VCaP (cell line): Measurements from ENCODE around the gene TMEM89.

ENCODE experiments used
- H3K27ac ChIP-seq: fragments of 450-650 bp; 2 replicates; pipeline ENCODE4 v1.5.1; 2017
- TF ChIP-seq, protein P1 (sequence below): fragments of 450-650 bp; conservative IDR thresholded peaks from 2 replicates; pipeline ENCODE4 v1.5.1; 2017; ENCODE audit warnings: mild to moderate bottlenecking, moderate library complexity

The TMEM89 gene, protein sequence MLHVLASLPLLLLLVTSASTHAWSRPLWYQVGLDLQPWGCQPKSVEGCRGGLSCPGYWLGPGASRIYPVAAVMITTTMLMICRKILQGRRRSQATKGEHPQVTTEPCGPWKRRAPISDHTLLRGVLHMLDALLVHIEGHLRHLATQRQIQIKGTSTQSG

DNA sequence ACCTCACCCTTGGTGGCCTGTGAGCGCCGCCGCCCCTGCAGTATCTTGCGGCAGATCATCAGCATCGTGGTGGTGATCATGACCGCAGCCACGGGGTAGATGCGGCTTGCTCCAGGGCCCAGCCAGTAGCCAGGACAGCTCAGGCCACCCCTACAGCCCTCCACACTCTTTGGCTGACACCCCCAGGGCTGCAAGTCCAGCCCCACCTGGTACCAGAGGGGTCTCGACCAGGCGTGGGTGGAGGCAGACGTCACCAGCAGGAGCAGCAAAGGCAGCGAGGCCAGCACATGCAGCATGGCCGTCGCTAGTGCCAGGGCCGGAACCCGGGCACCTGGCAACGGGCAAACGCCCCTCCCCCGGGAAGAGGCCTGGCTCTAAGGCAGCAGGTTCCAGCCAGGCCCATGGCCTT, at the start of gene TMEM89:
TMEM89 (minus strand) TSS at position 309 of the 409 bp plus-strand sequence; CDS start at position 296, 13 bp downstream.
- H3K27ac ChIP-seq: peak within 1 kb of the TSS; percentile 95
- TF ChIP-seq, protein P1, sequence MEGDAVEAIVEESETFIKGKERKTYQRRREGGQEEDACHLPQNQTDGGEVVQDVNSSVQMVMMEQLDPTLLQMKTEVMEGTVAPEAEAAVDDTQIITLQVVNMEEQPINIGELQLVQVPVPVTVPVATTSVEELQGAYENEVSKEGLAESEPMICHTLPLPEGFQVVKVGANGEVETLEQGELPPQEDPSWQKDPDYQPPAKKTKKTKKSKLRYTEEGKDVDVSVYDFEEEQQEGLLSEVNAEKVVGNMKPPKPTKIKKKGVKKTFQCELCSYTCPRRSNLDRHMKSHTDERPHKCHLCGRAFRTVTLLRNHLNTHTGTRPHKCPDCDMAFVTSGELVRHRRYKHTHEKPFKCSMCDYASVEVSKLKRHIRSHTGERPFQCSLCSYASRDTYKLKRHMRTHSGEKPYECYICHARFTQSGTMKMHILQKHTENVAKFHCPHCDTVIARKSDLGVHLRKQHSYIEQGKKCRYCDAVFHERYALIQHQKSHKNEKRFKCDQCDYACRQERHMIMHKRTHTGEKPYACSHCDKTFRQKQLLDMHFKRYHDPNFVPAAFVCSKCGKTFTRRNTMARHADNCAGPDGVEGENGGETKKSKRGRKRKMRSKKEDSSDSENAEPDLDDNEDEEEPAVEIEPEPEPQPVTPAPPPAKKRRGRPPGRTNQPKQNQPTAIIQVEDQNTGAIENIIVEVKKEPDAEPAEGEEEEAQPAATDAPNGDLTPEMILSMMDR: no peak

DNA sequence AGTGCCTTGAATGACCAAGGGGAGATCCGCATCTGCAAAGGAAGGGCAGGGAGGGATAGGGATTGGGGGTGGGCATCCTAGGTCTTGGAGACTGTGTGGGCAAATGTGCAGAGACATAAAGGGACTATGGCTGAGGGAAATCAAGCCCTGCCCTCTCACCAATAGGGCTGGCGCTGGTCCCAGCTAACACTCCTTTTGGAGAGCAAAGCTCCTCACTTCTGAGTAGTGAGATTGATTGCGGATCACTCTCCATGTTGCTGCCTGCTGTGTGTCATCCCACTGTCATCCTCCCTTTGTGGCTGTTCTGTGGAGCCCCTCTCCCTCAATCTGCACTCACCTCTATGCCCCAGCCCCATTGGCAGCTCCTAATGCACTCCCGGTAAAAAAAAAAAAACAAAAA, 43.4 kb upstream of the TMEM89 start:
- no peak overlapping the region for H3K27ac ChIP-seq

DNA sequence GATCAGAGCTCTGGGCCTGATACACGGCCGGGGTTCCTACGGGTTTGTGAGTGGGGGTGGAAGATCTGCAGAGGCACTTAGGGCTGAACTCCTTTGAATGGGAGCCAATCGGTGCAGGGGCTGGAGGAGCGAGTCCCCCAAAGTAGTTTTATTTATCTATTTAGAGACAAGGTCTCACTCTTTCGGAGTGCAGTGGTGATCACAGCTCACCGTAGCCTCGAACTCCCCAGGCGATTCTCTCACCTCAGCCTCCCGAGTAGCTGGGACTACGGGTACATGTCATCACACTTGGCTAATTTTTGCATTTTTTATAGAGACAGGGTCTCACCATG, 42.7 kb upstream of the TMEM89 start:
- H3K27ac ChIP-seq: no peak overlapping the region
- TF ChIP-seq, protein P1: no peak

More for the DNA sequence above, 43.4 kb upstream of the TMEM89 start:
- TF ChIP-seq, protein P1: no peak

DNA sequence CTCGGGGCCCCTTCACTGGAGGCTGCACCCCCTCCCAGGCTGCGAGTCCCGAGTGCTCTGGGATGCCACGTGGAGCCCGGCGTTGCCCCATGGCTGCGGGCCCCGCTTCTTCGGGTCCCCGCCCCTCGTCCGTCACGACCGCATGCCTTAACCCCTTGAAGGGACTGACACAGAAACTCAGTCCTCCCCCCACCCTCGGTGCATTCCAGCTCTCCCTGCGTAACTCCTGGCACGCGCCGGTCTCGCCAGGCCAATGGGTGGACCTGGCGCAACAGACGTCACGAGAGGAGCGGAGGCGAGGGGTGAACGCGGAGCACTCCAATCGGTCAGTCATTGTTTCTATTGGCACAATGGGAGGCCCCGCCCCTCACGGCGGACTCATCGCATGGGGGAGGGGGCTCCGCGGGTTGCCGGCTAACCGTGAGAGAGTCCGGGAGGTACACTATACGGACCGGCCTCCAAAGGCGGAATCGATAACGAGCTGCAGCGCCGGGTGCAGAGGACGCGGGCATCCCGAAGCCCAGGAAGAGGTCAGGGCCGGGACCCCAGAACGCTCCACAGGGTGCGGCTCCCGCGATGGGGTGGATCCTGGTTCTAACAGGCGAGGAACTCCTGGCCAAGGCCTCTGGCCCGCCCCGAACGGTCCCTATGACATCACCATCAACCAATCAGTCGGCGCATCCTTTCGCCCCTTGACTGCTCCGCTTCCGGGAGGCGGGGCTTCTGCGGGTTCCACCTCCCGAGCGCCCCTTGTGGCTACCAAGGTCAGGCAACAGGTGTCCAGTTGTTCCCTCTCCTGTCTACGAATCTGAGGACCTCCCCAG, 42.1 kb upstream of the TMEM89 start:
- peak overlapping the region; percentile 40; the same call in 1 of the 2 replicates for H3K27ac ChIP-seq
- TF ChIP-seq, protein P1: peak; percentile 55

DNA sequence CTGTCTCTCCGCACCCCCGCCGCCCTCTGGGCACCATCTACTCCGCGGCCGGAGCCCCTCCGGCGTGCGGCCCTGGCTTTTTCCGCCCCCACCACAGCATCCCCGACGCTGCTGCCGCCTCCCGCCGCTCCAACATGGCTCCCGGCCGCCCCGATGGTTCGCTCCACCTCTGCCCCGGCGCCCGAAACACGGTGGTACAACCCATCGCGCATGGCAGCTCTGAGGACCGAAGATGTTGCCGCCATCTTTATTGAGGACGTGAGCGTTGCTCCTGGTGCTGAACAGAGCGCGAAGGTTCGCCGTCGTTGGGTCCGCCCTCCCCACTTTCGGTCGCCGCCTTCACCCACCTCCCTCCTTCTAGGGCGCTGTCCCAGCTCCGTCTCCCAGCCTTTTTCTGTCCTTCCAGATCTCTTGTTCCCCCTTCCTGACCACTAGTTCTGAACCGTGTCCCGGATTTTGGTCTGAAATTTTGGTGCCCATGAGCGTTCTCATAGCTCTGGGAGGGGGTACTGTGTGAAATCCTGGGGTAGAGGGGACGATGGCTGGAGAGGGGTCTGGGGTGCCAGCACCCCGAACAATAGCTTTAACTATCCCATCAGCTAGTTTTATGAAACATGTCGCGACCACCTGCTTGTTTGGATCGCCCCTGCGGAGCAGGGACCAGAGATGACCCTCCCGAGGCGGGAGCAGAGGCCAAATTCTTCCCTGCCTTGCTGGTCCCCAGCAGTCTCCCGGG, 41.4 kb upstream of the TMEM89 start, which contains the start of gene CELSR3:
CELSR3 (minus strand) TSS at position 134 of the 736 bp plus-strand sequence. CDS start 252 bp downstream, outside the sequence.
- H3K27ac ChIP-seq: peak within 1 kb of the TSS; percentile 40; the same call in 1 of the 2 replicates
- TF ChIP-seq, protein P1: no peak

DNA sequence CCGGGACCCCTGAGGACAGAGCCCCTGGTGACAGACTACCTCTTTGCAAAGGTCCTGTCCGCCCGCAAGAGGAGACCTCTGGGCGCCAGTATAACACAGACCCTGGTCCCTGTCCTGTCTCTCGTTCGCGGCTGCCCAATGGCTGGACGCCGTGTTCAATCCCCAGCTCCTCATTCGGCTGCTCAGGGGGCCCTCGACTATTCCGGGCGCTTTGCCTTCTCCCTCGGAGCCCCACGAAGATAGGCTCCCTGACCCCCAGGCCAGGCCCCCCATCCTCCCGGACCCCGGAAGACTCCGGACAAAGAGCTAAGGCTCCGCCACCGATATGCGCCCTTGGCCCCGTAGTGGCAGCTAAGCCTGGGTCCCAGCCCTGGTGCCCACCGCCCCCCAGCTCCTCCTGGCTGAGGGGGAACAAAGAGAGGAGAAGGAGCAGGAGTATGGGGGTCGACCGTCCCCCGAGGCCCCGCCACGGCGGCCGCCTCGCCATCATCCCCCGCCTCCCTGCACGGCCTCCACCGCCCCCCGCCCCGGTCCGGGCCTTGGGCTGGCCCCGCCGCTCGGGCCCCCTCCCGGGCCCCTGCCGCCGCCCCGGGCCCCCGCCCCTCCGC, 40.7 kb upstream of the TMEM89 start:
- TF ChIP-seq, protein P1: no peak
- peak overlapping the region; percentile 40; the same call in 1 of the 2 replicates for H3K27ac ChIP-seq
